ENCODE measurements around the gene CFAP46.

Gene CFAP46

GRCh38 chr10:132879408-132880127 is 62.8 kb downstream of the CFAP46 start:
- no peak for DNase-seq

GRCh38 chr10:132878730-132879407 is 63.5 kb downstream of the CFAP46 start:
- DNase-seq = no peak

GRCh38 chr10:132878091-132878729 is 64.2 kb downstream of the CFAP46 start:
- no peak for DNase-seq

GRCh38 chr10:132877473-132877872 is 64.9 kb downstream of the CFAP46 start:
- no peak for DNase-seq

GRCh38 chr10:132876993-132877431 is 65.4 kb downstream of the CFAP46 start:
- DNase-seq = no peak

GRCh38 chr10:132876131-132876860 is 66.1 kb downstream of the CFAP46 start:
- no peak for DNase-seq

- no peak for DNase-seq
These were observed 66.9 kb downstream of the CFAP46 start for GRCh38 chr10:132875435-132875834.

- DNase-seq = no peak
These were observed 69.0 kb downstream of the CFAP46 start for GRCh38 chr10:132873395-132873794.

- DNase-seq = no peak
These were observed 69.7 kb downstream of the CFAP46 start for GRCh38 chr10:132872658-132873057.

GRCh38 chr10:132870426-132870825 is 71.9 kb downstream of the CFAP46 start:
- no peak for DNase-seq

- DNase-seq = no peak
These were observed 72.7 kb downstream of the CFAP46 start for GRCh38 chr10:132869621-132870020.

- no peak for DNase-seq
These were observed 73.4 kb downstream of the CFAP46 start for GRCh38 chr10:132868995-132869394.

- DNase-seq = no peak
These were observed 74.3 kb downstream of the CFAP46 start for GRCh38 chr10:132867801-132868644.

GRCh38 chr10:132866601-132867381 is 75.6 kb downstream of the CFAP46 start:
- no peak for DNase-seq

GRCh38 chr10:132865851-132866600 is 76.3 kb downstream of the CFAP46 start:
- no peak for DNase-seq

- DNase-seq = no peak
These were observed 77.2 kb downstream of the CFAP46 start for GRCh38 chr10:132865171-132865631.

- DNase-seq = no peak
These were observed 79.6 kb downstream of the CFAP46 start for GRCh38 chr10:132862485-132863420.

GRCh38 chr10:132861884-132862461 is 80.4 kb downstream of the CFAP46 start:
- DNase-seq = no peak

- DNase-seq = no peak
These were observed 81.2 kb downstream of the CFAP46 start for GRCh38 chr10:132861116-132861691.
